Measurements from ENCODE around the gene ADCK1.
"Not testable (repeated sequence)": the region's sequence is repeated elsewhere in the genome, so short reads cannot be mapped to it uniquely, and the experiment has no call there.

The ADCK1 gene

DNA sequence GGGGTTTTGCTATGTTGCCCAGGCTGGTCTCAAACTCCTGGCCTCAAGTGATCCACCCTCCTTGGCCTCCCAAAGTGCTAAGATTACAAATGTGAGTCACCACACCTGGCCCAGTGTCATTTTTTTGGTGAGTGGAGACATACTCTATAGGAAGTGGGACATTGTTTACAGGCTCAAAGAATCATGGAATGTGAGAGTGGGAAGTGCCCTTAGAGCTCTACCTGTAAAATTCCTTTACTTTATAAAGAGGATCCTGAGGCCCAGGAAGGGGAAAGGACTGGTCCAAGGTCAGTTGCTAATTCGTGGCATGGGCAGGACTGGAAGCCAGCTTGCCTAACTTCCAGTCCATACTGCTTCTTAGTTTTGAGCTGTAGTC, 8.7 kb upstream of the ADCK1 start:
- no peak for DNase-seq
- Mint-ChIP-seq H3K27me3 (peaks cover 45% of the 10 kb centered on the region), H3K27ac (no peak overlapping the region), H3K4me1 (no peaks in the 10 kb centered on the region), H3K36me3 (no peaks in the 10 kb centered on the region), H3K4me3 (no peak overlapping the region), H3K9me3 (no peaks in the 10 kb centered on the region)
- CTCF ChIA-PET: no interaction called here

DNA sequence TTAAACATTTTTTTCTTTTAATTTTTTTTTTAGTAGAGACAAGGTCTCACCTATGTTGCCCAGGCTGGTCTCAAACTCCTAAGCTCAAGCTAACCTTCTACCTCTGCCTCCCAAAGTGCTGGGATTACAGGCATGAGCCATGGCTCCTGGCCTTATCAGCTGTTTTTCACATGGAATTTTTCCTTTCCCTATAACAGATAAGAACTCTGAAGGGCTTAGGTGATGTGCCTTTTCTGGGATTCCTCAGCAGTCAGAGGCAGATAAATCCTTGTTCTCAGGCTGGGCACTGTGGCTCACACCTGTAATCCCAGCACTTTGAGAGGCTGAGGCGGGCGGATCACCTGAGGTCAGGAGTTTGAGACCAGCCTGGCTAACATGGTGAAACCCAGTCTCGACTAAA, 6.7 kb upstream of the ADCK1 start:
- H3K4me1 Mint-ChIP-seq, H3K36me3 Mint-ChIP-seq, H3K9me3 Mint-ChIP-seq, H3K27ac Mint-ChIP-seq, H3K4me3 Mint-ChIP-seq, CTCF ChIA-PET, DNase-seq: not testable (repeated sequence)
- peaks cover 50% of the 10 kb centered on the region for H3K27me3 Mint-ChIP-seq

DNA sequence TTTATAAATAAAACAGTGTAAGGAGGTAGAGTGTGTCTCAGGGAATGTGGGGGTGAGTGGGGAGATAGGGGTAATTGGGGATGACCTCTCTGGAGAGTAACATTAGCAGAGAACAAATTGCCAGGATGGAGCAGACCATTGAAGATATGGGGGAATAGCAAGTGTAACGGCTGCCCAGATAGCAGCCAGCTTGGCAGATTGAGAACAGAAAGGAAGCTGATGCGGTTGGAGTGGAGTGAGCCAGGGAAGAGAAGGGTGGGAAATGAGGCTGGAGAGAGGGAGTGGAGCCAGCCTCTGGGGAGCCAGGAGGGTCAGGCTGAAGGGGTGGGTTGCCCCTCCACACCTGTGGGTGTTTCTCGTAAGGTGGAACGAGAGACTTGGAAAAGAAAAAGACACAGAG, 5.6 kb upstream of the ADCK1 start:
- CTCF ChIA-PET: no interaction called here
- Mint-ChIP-seq H3K27me3 (peaks cover 43% of the 10 kb centered on the region), H3K4me1 (no peaks in the 10 kb centered on the region), H3K4me3 (no peak overlapping the region), H3K36me3 (no peaks in the 10 kb centered on the region), H3K9me3 (no peaks in the 10 kb centered on the region), H3K27ac (no peak overlapping the region)
- no peak for DNase-seq

DNA sequence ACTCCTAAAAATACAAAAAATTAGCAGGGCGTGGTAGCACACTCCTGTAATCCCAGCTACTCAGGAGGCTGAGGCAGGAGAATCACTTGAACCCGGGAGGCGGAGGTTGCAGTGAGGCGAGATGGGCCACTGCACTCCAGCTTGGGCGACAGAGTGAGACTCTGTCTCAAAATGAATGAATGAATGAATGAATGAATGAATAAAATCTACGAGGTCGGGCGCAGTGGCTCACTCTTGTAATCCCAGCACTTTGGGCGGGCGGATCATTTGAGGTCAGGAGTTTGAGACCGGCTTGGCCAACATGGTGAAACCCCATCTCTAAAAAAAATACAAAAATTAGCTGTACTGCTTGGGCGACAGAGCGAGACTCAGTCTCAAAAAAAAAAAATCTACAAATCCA, 453 bp upstream of the ADCK1 start:
- H3K27ac Mint-ChIP-seq: peak overlapping the region; percentile 62
- H3K36me3 Mint-ChIP-seq, CTCF ChIA-PET, H3K9me3 Mint-ChIP-seq, DNase-seq: not testable (repeated sequence)
- peaks cover 10% of the 10 kb centered on the region for H3K4me1 Mint-ChIP-seq
- H3K27me3 Mint-ChIP-seq: peaks cover 12% of the 10 kb centered on the region
- peak overlapping the region; percentile 79 for H3K4me3 Mint-ChIP-seq

DNA sequence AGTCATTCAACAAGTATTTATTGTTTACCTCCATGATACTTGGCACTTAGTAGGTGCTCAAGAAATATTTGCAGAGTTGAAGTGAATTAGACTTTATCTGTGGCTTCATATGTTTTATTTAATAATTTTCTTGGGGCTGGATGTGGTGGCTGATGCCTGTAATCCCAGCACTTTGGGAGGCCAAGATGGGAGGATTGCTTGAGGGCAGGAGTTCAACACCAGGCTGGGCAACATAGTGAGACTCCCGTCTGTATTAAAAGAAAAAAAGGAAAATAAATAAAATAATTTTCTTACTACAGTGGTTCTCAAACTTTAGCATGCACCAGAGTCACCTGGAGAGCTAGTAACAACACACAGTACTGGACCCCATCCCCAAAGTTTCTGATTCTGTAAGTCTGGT, 905 bp downstream of the ADCK1 start:
- peaks cover 7% of the 10 kb centered on the region for H3K27me3 Mint-ChIP-seq
- peak overlapping the region; percentile 81 for H3K27ac Mint-ChIP-seq
- H3K9me3 Mint-ChIP-seq: no peaks in the 10 kb centered on the region
- CTCF ChIA-PET: interaction anchor here (1.2 to 1.4 kb wide), 2 partner anchors 39 to 343 kb away, joined by 4 to 5 read pairs; partner anchors contain the start of gene AHSA1
- H3K36me3 Mint-ChIP-seq: no peaks in the 10 kb centered on the region
- DNase-seq: no peak
- peaks cover 10% of the 10 kb centered on the region for H3K4me1 Mint-ChIP-seq
- peak overlapping the region; percentile 79 for H3K4me3 Mint-ChIP-seq

DNA sequence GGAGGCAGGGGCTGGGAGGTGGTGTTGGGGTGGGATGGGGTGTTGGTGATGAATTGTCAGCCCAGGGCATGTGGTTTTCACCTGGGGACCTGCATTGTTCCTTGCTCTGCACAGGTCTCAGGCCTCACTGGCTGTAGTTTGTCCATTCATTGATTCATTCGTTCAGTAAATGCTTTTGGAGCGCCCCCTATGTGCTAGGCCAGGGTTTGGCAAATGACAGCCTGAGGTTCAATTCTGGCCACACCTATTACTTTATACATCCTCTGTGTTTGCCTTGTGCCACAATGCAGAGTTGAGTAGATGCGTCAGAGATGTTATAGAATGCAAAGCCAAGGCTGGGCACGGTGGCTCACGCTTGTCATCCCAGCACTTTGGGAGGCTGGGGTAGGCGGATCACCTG, 4.7 kb downstream of the ADCK1 start:
- Mint-ChIP-seq H3K36me3 (no peaks in the 10 kb centered on the region), H3K9me3 (no peaks in the 10 kb centered on the region), H3K4me1 (peaks cover 9% of the 10 kb centered on the region), H3K27ac (no peak overlapping the region), H3K4me3 (no peak overlapping the region), H3K27me3 (no peaks in the 10 kb centered on the region)
- CTCF ChIA-PET: no interaction called here
- DNase-seq: peak; percentile 44

DNA sequence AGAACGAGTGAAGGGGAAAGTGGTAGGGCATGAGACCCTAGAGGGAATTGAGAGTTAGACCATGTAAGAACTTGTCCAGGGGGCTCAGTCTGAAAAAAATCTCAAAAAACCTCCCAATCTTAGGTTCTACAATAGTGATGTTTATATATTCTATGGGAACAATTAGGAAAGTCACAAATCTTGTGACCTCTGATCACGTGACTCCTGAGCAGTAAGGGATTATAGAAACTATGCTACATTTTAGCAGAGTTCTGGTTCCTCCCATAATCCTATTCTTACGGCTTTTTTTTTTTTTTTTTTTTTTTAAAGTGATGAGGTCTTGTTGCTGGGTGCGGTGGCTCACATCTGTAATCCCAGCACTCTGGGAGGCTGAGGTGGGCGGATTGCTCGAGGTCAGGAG, 5.8 kb downstream of the ADCK1 start:
- H3K36me3 Mint-ChIP-seq: no peaks in the 10 kb centered on the region
- no peaks in the 10 kb centered on the region for H3K27me3 Mint-ChIP-seq
- CTCF ChIA-PET: no interaction called here
- no peaks in the 10 kb centered on the region for H3K9me3 Mint-ChIP-seq
- H3K4me3 Mint-ChIP-seq: no peak overlapping the region
- H3K27ac Mint-ChIP-seq: no peak overlapping the region
- H3K4me1 Mint-ChIP-seq: peaks cover 2% of the 10 kb centered on the region
- no peak for DNase-seq

DNA sequence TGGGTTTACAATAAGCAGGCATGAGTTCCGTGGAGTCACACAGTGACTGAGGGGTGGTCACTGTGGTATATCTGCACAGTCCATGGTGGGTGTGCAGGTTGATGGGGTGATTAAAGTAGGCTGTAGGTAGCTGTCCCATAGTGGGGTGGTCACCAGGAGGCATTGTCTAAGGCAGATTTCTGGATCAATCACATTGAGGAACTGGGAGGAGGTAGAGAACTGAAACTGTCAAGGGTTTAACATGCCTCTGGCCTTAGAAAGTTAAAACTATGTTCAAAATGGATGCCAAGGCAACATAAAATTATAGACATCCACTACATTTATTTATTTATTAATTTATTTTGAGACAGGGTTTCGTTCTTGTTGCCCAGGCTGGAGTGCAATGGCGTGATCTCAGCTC, 8.3 kb downstream of the ADCK1 start:
- no peaks in the 10 kb centered on the region for H3K36me3 Mint-ChIP-seq
- no peaks in the 10 kb centered on the region for H3K9me3 Mint-ChIP-seq
- CTCF ChIA-PET: no interaction called here
- H3K27me3 Mint-ChIP-seq: no peaks in the 10 kb centered on the region
- no peak overlapping the region for H3K27ac Mint-ChIP-seq
- H3K4me3 Mint-ChIP-seq: no peak overlapping the region
- no peak for DNase-seq
- H3K4me1 Mint-ChIP-seq: no peaks in the 10 kb centered on the region

DNA sequence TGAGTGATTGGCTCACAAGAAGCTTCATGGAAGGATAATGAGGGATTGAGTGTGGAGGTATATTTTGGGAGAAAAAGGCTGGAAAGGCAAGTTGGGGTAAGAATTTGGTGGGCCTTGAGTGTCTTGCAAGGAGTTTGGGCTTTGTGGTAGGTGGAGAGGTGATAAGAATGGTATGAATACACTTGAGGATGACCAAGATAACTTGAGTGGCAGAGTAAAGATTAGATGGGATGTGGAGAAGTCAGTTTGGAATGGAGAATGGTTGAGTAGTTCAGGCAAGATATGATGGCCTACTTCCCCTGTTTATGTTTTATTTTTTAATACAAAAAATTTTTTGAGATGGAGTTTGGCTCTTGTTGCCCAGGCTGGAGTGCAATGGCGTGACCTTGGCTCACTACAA, 9.1 kb downstream of the ADCK1 start:
- Mint-ChIP-seq H3K27ac (no peak overlapping the region), H3K4me3 (no peak overlapping the region), H3K36me3 (no peaks in the 10 kb centered on the region), H3K9me3 (no peaks in the 10 kb centered on the region), H3K27me3 (no peaks in the 10 kb centered on the region), H3K4me1 (no peaks in the 10 kb centered on the region)
- CTCF ChIA-PET: no interaction called here
- no peak for DNase-seq

DNA sequence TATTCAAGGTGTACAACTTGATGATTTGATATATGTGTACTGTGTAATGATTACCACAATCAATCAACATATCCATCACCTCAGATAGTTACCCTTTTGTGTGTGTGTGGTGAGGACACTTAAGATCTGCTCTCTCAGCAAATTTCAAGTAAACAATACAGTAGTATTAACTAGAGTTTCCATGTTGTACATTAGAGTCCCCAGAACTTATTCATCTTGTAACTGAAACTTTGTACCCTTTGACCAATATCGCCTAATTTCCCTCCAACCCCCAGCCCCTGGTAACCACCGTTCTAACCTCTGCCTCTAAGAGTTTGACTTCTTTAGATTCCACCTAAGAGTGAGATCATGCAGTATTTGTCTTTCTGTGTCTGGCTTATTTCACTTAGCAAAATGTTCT, 12.1 kb downstream of the ADCK1 start:
- H3K4me1 Mint-ChIP-seq: no peaks in the 10 kb centered on the region
- DNase-seq: no peak
- no peaks in the 10 kb centered on the region for H3K9me3 Mint-ChIP-seq
- H3K27ac Mint-ChIP-seq: no peak overlapping the region
- CTCF ChIA-PET: no interaction called here
- no peak overlapping the region for H3K4me3 Mint-ChIP-seq
- no peaks in the 10 kb centered on the region for H3K27me3 Mint-ChIP-seq
- no peaks in the 10 kb centered on the region for H3K36me3 Mint-ChIP-seq

DNA sequence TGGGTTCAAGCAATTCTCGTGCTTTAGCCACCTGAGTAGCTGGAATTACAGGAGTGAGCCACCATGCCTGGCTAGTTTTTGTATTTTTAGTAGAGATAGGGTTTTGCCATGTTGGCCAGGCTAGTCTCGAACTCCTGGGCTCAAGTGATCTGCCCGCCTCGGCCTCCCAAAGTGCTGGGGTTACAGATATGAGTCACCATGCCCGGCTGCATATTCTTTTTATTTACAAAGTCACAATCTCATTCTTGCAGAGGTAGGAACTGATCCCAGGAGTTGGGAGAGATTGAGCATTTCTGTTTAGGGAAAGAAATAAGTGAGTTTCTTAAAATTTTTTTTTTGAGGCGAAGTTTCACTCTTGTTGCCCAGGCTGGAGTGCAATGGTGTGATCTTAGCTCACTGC, 12.8 kb downstream of the ADCK1 start:
- H3K9me3 Mint-ChIP-seq, H3K27me3 Mint-ChIP-seq, H3K27ac Mint-ChIP-seq, H3K4me3 Mint-ChIP-seq, H3K36me3 Mint-ChIP-seq, DNase-seq, CTCF ChIA-PET, H3K4me1 Mint-ChIP-seq: not testable (repeated sequence)

DNA sequence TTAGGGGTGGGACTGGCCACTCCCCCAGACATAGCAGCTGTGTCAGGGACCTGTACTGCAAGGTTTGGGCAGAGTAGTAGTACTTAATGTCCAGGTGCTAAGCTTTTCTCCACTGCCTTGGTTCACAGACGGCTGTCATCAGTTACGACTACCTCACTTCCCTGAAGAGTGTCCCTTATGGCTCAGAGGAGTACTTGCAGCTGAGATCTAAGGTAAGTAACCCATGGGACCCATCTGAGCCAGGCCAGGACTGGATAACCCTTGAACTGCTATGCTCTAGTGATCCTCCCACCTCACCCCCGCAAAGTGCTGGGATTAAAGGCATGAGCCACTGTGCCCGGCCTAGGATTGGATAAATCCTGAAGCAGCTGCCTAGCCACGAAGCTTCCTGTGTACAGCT, 22.4 kb downstream of the ADCK1 start:
- CTCF ChIA-PET: interaction anchor here (1.4 kb wide), 1 partner anchor 10 kb away, joined by 3 read pairs; no protein-coding TSS in a partner anchor
- Mint-ChIP-seq H3K9me3 (no peaks in the 10 kb centered on the region), H3K36me3 (no peaks in the 10 kb centered on the region), H3K27me3 (no peaks in the 10 kb centered on the region), H3K4me1 (no peaks in the 10 kb centered on the region), H3K27ac (no peak overlapping the region), H3K4me3 (no peak overlapping the region)
- no peak for DNase-seq

DNA sequence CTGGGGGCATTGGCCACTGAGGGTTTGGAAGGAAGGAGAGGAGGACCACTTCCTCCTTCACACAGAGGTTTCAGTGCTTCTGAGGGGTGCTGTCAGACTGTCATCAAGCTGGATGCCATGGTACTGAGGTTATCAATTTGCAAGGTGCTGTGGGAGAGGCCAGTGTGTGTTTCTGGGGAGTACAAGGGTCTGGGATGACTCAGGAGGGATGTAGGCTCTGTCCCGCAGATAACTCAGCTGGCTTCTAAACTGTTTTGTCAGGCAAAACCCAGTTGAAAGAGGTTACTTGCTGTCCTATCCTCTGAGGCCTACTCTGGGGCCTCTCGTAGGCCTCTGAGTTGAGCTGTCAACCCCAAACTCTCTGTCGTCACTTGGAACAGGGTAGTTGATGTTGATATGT, 22.8 kb downstream of the ADCK1 start:
- Mint-ChIP-seq H3K9me3 (no peaks in the 10 kb centered on the region), H3K27me3 (no peaks in the 10 kb centered on the region), H3K27ac (no peak overlapping the region), H3K36me3 (no peaks in the 10 kb centered on the region), H3K4me3 (no peak overlapping the region), H3K4me1 (no peaks in the 10 kb centered on the region)
- CTCF ChIA-PET: interaction anchor here (1.4 kb wide), 1 partner anchor 9 kb away, joined by 3 read pairs; no protein-coding TSS in a partner anchor
- no peak for DNase-seq

DNA sequence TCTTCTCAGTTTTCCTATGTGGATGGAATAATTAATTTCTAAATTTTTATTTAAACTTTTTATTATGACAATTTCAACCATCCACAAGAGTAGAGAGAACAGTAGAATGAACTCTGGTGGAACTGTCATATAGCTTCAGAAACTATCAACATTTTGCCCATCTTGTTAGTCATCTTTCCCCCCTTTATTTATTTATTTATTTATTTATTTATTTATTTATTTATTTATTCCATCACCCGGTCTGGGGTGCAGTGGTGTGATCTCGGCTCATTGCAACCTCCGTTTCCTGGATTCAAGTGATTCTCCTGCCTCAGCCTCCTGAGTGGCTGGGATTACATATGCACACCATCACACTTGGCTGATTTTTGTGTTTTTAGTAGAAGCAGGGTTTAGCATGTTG, 23.5 kb downstream of the ADCK1 start:
- Mint-ChIP-seq H3K27ac (no peak overlapping the region), H3K36me3 (no peaks in the 10 kb centered on the region), H3K27me3 (no peaks in the 10 kb centered on the region), H3K4me1 (no peaks in the 10 kb centered on the region), H3K4me3 (no peak overlapping the region), H3K9me3 (no peaks in the 10 kb centered on the region)
- CTCF ChIA-PET: no interaction called here
- DNase-seq: no peak

DNA sequence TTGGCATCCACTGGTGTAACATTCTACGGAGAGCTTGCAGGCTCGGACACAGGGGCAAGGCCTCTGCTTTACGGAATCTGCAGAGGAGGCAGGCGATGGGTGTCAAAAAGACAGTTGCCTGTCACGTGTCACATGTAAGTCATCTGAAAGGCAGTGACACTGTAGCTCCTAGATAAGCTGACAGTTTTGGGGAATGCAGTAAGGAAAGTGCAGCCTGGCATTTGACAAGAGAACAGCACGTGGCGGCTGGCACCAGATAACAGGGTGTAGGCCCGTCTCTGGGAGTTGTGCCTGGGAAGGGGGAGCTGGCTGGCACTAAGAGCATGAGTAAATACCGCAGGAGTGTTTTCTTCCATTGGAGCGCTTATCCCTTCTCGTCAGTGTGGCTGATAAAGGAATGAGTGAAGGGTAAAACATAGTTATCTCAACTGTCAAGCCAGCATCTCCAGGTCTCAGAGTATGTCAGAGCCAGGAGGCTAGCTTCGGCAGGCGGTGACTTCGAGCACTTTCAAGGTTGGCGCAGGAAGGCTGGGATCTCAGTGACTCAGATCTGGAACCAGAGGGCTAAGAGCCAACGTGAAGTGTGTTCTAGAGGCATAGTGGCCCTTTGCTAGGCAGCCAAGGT, 26.1 kb downstream of the ADCK1 start:
- Mint-ChIP-seq H3K36me3 (no peaks in the 10 kb centered on the region), H3K4me3 (no peak overlapping the region), H3K27ac (no peak overlapping the region), H3K27me3 (no peaks in the 10 kb centered on the region), H3K4me1 (no peaks in the 10 kb centered on the region), H3K9me3 (no peaks in the 10 kb centered on the region)
- no peak for DNase-seq
- CTCF ChIA-PET: no interaction called here

DNA sequence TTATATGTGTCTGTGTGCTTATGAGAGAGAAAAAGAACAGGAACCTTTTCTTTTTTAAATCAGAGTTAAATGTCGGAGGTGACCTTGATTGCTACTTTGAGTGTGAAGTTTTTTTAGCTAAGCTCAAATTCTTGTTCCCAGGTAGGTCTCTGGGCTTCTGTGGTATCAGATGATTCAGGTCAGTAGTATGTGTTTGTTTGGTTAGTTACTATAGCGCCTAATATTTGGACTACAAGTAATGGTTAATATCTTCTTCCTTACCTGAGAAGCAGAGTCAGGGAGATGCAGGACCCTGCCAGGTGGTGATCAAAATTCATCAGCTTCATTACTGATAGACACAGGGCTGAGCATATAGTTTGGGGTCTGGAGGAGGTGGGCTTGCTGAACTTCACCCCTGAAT, 30.8 kb downstream of the ADCK1 start:
- Mint-ChIP-seq H3K9me3 (no peaks in the 10 kb centered on the region), H3K4me1 (no peaks in the 10 kb centered on the region), H3K27me3 (no peaks in the 10 kb centered on the region), H3K36me3 (no peaks in the 10 kb centered on the region), H3K27ac (no peak overlapping the region), H3K4me3 (no peak overlapping the region)
- CTCF ChIA-PET: no interaction called here
- DNase-seq: no peak
